ENCODE data around the gene TMEM208.

Gene TMEM208

GRCh38 chr16:67226804-67227566, at the start of gene TMEM208:
Gene TMEM208, plus strand, starts transcription at chr16:67227130. Its CDS starts 89 bp downstream, at chr16:67227219.
- Histone ChIP-seq H3K4me1 (peaks cover 5% of the 10 kb centered on the region), H3K27me3 (ENCODE audit: low read depth) (no peaks in the 10 kb centered on the region), H3K4me3 (peak within 1 kb of the TSS; percentile 94), H3K36me3 (replicated peaks) (peaks cover 37% of the 10 kb centered on the region), H3K9me3 (peaks cover 2% of the 10 kb centered on the region; the same call in 1 of the 2 replicates)
- in situ Hi-C loops (cut with MboI; ENCODE audit: low sequenced_read_pairs) = no loop called here
- DNase-seq (ENCODE audit: low spot score in 2 of 2) = peak; percentile 93 to 99

DNA sequence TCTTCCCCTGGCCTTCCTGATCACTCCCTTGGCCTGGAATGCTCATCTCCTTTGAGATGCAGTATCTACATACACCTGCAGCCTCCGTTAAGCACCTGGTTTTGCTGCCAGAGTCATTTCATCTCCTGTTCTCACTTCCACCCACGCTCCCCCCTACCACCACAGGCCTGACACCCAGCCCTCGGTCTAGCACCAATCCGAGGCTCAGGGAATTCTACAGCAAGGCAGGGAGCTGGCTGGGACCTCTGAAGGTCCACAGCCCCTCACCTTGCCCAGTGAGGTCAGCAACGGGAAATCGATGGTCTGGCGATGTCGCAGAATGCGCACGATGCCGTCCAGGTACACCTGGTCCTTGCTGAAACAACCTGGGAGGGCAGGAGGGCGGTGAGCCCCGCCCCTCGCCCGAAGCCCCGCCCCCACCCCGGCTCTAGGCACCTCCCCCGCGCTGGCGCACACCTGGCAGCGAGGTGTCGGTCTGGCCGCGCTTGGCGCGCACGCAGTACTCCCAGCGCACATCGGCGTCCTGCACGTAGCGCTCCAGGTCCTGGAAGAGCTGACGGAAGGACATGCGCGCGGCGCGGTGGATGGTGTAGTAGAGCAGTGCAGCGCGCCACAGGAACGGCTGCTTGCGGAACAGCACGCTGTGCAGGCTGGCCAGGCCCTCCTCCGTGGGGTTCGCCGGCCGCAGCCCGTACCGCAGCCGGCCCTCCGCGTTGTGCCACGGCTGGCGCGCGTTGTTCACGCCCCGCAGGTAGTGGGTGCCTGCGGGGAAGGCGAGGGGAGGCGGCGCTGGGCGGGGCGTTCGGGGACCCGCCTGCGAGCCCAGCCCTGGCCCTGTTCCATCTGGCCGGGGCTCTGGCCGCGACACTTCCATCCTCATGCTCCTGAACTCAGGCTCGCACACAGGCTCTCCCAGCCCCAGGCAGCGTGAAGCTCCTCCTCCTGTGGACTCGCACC, 48.9 kb upstream of the TMEM208 start:
- no peak for DNase-seq (ENCODE audit: low spot score in 2 of 2)
- H3K27me3 ChIP-seq (ENCODE audit: low read depth) = no peaks in the 10 kb centered on the region
- no peak overlapping the region for H3K4me3 ChIP-seq
- no peaks in the 10 kb centered on the region for H3K9me3 ChIP-seq
- peaks cover 5% of the 10 kb centered on the region for H3K36me3 ChIP-seq (replicated peaks)
- peaks cover 20% of the 10 kb centered on the region for H3K4me1 ChIP-seq
- in situ Hi-C loops (cut with MboI; ENCODE audit: low sequenced_read_pairs) = no loop called here

- in situ Hi-C loops (cut with MboI; ENCODE audit: low sequenced_read_pairs) = no loop called here
- Histone ChIP-seq H3K4me1 (peaks cover 10% of the 10 kb centered on the region), H3K4me3 (no peak overlapping the region), H3K36me3 (replicated peaks) (peaks cover 5% of the 10 kb centered on the region), H3K27me3 (ENCODE audit: low read depth) (no peaks in the 10 kb centered on the region), H3K9me3 (no peaks in the 10 kb centered on the region)
- no peak for DNase-seq (ENCODE audit: low spot score in 2 of 2)
Measured at GRCh38 chr16:67179421-67180080, 47.4 kb upstream of the TMEM208 start.

GRCh38 chr16:67180166-67180565, 46.8 kb upstream of the TMEM208 start:
- no peak overlapping the region for H3K4me3 ChIP-seq
- H3K9me3 ChIP-seq = no peaks in the 10 kb centered on the region
- peaks cover 6% of the 10 kb centered on the region; the same call in 1 of the 2 replicates for H3K4me1 ChIP-seq
- no peak for DNase-seq (ENCODE audit: low spot score in 2 of 2)
- in situ Hi-C loops (cut with MboI; ENCODE audit: low sequenced_read_pairs) = no loop called here
- H3K36me3 ChIP-seq (replicated peaks) = peaks cover under 1% of the 10 kb centered on the region
- no peaks in the 10 kb centered on the region for H3K27me3 ChIP-seq (ENCODE audit: low read depth)

DNA sequence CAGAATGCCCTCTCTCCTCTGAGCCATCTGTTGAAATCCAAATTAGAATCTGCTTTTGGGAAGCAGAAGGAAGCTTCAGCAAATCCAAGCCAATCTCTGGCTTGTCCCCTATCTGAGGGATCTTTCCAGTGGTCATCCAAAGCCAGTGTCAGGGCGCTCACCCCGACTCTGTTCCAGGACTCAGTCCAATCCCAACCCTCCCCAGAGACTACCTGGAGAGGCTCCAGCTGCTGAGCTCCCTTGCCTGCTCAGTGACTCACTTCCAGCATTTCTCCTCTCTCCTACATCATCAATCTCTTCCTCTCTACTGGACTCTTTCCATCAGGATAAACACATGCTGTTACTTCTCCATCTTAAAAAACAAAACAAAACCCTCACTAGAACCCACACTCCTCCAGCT, 45.6 kb upstream of the TMEM208 start:
- H3K36me3 ChIP-seq (replicated peaks) = no peaks in the 10 kb centered on the region
- peaks cover 6% of the 10 kb centered on the region; the same call in 1 of the 2 replicates for H3K4me1 ChIP-seq
- in situ Hi-C loops (cut with MboI; ENCODE audit: low sequenced_read_pairs) = no loop called here
- H3K9me3 ChIP-seq = no peaks in the 10 kb centered on the region
- no peaks in the 10 kb centered on the region for H3K27me3 ChIP-seq (ENCODE audit: low read depth)
- no peak for DNase-seq (ENCODE audit: low spot score in 2 of 2)
- no peak overlapping the region for H3K4me3 ChIP-seq

GRCh38 chr16:67182288-67182687, 44.6 kb upstream of the TMEM208 start:
- Histone ChIP-seq H3K36me3 (replicated peaks) (no peaks in the 10 kb centered on the region), H3K9me3 (no peaks in the 10 kb centered on the region), H3K4me3 (no peak overlapping the region), H3K4me1 (peaks cover 6% of the 10 kb centered on the region; the same call in 1 of the 2 replicates), H3K27me3 (ENCODE audit: low read depth) (no peaks in the 10 kb centered on the region)
- in situ Hi-C loops (cut with MboI; ENCODE audit: low sequenced_read_pairs) = no loop called here
- DNase-seq (ENCODE audit: low spot score in 2 of 2) = no peak

DNA sequence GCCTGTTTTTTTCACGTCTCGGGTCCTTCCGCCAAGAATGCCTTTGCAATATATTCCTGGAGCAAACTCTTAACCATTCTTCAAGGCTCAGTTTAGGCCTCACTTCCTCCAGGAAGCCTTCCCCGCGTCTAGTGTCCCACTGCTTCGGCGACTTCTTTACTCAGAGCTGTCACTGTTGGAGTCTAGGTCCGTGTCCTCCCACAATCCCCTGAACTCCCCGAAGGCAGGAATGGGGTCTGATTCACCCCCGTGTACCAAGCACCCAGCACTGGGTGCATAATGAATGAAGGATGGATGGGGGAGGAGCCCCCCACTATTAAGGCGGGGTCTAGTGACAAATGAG, 43.7 kb upstream of the TMEM208 start:
- in situ Hi-C loops (cut with MboI; ENCODE audit: low sequenced_read_pairs) = no loop called here
- H3K9me3 ChIP-seq = no peaks in the 10 kb centered on the region
- peaks cover 6% of the 10 kb centered on the region; the same call in 1 of the 2 replicates for H3K4me1 ChIP-seq
- no peaks in the 10 kb centered on the region for H3K27me3 ChIP-seq (ENCODE audit: low read depth)
- peak overlapping the region; percentile 92 for H3K4me3 ChIP-seq
- H3K36me3 ChIP-seq (replicated peaks) = no peaks in the 10 kb centered on the region
- no peak for DNase-seq (ENCODE audit: low spot score in 2 of 2)

GRCh38 chr16:67183627-67184452, 43.1 kb upstream of the TMEM208 start, which contains the start of gene MATCAP1:
Gene MATCAP1, minus strand, starts transcription at chr16:67183963. Its CDS starts 3,353 bp downstream, at chr16:67180610.
- Histone ChIP-seq H3K9me3 (no peaks in the 10 kb centered on the region), H3K4me3 (peak within 1 kb of the TSS; percentile 92), H3K4me1 (peaks cover 6% of the 10 kb centered on the region; the same call in 1 of the 2 replicates), H3K27me3 (ENCODE audit: low read depth) (no peaks in the 10 kb centered on the region), H3K36me3 (replicated peaks) (no peaks in the 10 kb centered on the region)
- in situ Hi-C loops (cut with MboI; ENCODE audit: low sequenced_read_pairs) = no loop called here
- peak; percentile 99 for DNase-seq (ENCODE audit: low spot score in 2 of 2)

DNA sequence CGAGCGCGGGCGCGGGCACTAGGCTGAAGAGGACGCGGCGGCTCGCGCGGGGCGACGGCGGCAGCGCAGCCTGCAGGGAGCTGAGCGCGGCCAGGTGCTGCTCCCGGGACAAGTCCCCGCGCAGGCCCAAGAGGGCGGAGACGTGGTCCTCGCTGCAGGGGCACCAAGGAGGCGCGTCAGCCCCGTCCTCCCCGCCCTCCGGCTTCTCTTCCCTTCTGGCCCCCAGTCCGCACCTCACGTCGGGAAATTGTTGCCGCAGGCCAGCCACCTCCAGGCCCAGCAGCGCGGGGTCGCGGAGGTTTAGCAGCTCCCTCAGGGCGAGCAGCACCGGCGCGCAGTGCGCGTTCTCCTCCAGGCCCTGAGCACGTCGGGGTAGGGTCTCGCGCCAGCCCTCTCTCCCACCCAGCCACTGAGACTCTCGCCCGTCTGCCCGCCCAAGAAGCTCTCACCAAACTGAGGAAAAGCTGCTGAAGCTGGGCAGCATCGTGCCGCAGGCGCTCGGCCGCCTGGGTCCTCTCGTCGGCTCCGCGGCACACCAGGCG, 42.4 kb upstream of the TMEM208 start:
- DNase-seq (ENCODE audit: low spot score in 2 of 2) = no peak
- Histone ChIP-seq H3K9me3 (no peaks in the 10 kb centered on the region), H3K27me3 (ENCODE audit: low read depth) (no peaks in the 10 kb centered on the region), H3K4me1 (peaks cover 6% of the 10 kb centered on the region; the same call in 1 of the 2 replicates), H3K36me3 (replicated peaks) (no peaks in the 10 kb centered on the region), H3K4me3 (peak overlapping the region; percentile 92)
- in situ Hi-C loops (cut with MboI; ENCODE audit: low sequenced_read_pairs) = no loop called here

GRCh38 chr16:67184995-67185650, 41.8 kb upstream of the TMEM208 start:
- no peaks in the 10 kb centered on the region for H3K9me3 ChIP-seq
- H3K4me3 ChIP-seq = no peak overlapping the region
- no peaks in the 10 kb centered on the region for H3K27me3 ChIP-seq (ENCODE audit: low read depth)
- H3K4me1 ChIP-seq = peaks cover 6% of the 10 kb centered on the region; the same call in 1 of the 2 replicates
- no peaks in the 10 kb centered on the region for H3K36me3 ChIP-seq (replicated peaks)
- in situ Hi-C loops (cut with MboI; ENCODE audit: low sequenced_read_pairs) = no loop called here
- DNase-seq (ENCODE audit: low spot score in 2 of 2) = peak; percentile 82 to 96

DNA sequence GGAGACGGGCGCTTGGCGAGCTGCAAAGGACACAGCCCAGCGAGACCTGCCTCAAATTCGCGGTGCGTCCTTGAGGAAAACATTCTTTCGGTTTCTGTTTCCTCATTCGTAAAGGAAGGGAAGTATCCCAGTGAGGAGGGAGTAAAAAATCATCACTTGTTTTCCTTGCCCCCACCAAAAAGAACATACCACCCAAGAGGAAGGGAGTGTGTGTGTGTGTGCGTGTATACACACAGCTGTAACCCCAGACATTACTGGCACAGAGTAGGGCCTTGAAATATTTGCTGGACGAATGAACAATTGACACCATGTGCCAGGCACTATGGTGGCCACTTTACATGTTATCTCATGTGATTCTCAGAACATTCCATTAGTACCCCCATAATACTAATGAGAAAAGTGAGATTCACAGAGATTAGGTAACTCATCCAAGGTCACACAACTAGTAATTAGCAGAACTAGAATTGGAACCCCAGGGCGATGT, 41.2 kb upstream of the TMEM208 start:
- Histone ChIP-seq H3K27me3 (ENCODE audit: low read depth) (no peaks in the 10 kb centered on the region), H3K4me3 (no peak overlapping the region), H3K4me1 (peaks cover 6% of the 10 kb centered on the region; the same call in 1 of the 2 replicates), H3K9me3 (no peaks in the 10 kb centered on the region), H3K36me3 (replicated peaks) (no peaks in the 10 kb centered on the region)
- no peak for DNase-seq (ENCODE audit: low spot score in 2 of 2)
- in situ Hi-C loops (cut with MboI; ENCODE audit: low sequenced_read_pairs) = no loop called here

DNA sequence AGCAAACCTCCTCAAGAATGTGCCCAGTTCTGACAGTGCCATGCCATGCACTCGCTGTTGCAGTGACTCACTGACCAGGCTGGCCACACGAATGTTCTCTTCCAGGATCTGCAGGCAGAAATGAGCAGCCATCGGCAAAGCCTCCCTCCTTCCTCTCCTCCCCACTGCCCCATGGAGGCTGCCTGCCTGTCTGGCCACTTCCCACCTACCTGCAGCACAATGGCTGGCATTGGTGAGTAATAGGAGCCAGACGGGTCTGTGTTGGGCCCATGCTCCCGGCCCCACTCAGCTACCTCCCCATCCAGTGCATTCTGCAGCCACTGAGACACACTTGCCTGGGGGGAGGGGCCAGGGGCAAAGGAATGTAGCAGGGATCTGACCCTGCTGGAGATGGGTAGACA, 40.4 kb upstream of the TMEM208 start:
- in situ Hi-C loops (cut with MboI; ENCODE audit: low sequenced_read_pairs) = no loop called here
- no peak overlapping the region for H3K4me3 ChIP-seq
- no peaks in the 10 kb centered on the region for H3K36me3 ChIP-seq (replicated peaks)
- no peaks in the 10 kb centered on the region for H3K27me3 ChIP-seq (ENCODE audit: low read depth)
- no peak for DNase-seq (ENCODE audit: low spot score in 2 of 2)
- peaks cover 6% of the 10 kb centered on the region; the same call in 1 of the 2 replicates for H3K4me1 ChIP-seq
- H3K9me3 ChIP-seq = no peaks in the 10 kb centered on the region
